ENCODE measurements around the gene GRM4.

Gene GRM4

GRCh38 chr6:34066772-34067770, 78.8 kb downstream of the GRM4 start:
- Mint-ChIP-seq H3K27me3 (ENCODE audit: low read depth, poor library complexity) (peaks cover 23% of the 10 kb centered on the region), H3K27ac (no peak overlapping the region), H3K4me3 (no peak overlapping the region), H3K4me1 (peaks cover 7% of the 10 kb centered on the region), H3K9me3 (no peaks in the 10 kb centered on the region), H3K36me3 (ENCODE audit: low read depth) (no peaks in the 10 kb centered on the region)
- no peak for TF ChIP-seq CTCF (IDR thresholded peaks at IDR 0.05)
- no peak for DNase-seq

- no peaks in the 10 kb centered on the region for H3K36me3 Mint-ChIP-seq (ENCODE audit: low read depth)
- H3K9me3 Mint-ChIP-seq, result no peaks in the 10 kb centered on the region
- DNase-seq, result no peak
- no peak overlapping the region for H3K27ac Mint-ChIP-seq
- peaks cover 7% of the 10 kb centered on the region for H3K4me1 Mint-ChIP-seq
- H3K27me3 Mint-ChIP-seq (ENCODE audit: low read depth, poor library complexity), result peaks cover 25% of the 10 kb centered on the region
- no peak for TF ChIP-seq CTCF (IDR thresholded peaks at IDR 0.05)
- H3K4me3 Mint-ChIP-seq, result no peak overlapping the region
Observed at GRCh38 chr6:34066218-34066571, 79.7 kb downstream of the GRM4 start.

GRCh38 chr6:34065466-34066217, 80.2 kb downstream of the GRM4 start:
- DNase-seq, result no peak
- Mint-ChIP-seq H3K36me3 (ENCODE audit: low read depth) (no peaks in the 10 kb centered on the region), H3K4me1 (peaks cover 11% of the 10 kb centered on the region), H3K27me3 (ENCODE audit: low read depth, poor library complexity) (peaks cover 29% of the 10 kb centered on the region), H3K4me3 (no peak overlapping the region), H3K9me3 (no peaks in the 10 kb centered on the region), H3K27ac (no peak overlapping the region)
- TF ChIP-seq CTCF (IDR thresholded peaks at IDR 0.05), result no peak

GRCh38 chr6:34064675-34065074, 81.2 kb downstream of the GRM4 start:
- no peaks in the 10 kb centered on the region for H3K9me3 Mint-ChIP-seq
- peaks cover 32% of the 10 kb centered on the region for H3K27me3 Mint-ChIP-seq (ENCODE audit: low read depth, poor library complexity)
- peaks cover 18% of the 10 kb centered on the region for H3K4me1 Mint-ChIP-seq
- H3K27ac Mint-ChIP-seq, result no peak overlapping the region
- no peaks in the 10 kb centered on the region for H3K36me3 Mint-ChIP-seq (ENCODE audit: low read depth)
- no peak for TF ChIP-seq CTCF (IDR thresholded peaks at IDR 0.05)
- no peak overlapping the region for H3K4me3 Mint-ChIP-seq
- DNase-seq, result no peak

GRCh38 chr6:34063651-34064050, 82.2 kb downstream of the GRM4 start:
- Mint-ChIP-seq H3K4me3 (no peak overlapping the region), H3K27ac (no peak overlapping the region), H3K4me1 (peaks cover 28% of the 10 kb centered on the region), H3K27me3 (ENCODE audit: low read depth, poor library complexity) (peaks cover 38% of the 10 kb centered on the region), H3K36me3 (ENCODE audit: low read depth) (no peaks in the 10 kb centered on the region), H3K9me3 (no peaks in the 10 kb centered on the region)
- TF ChIP-seq CTCF (IDR thresholded peaks at IDR 0.05), result no peak
- DNase-seq, result no peak

All from nephron progenitor cell (in vitro differentiated cells).